ENCODE data around the gene EFEMP1.

GRCh38 chr2:55894720-55895119, 28.9 kb downstream of the EFEMP1 start:
- TF ChIP-seq CTCF (conservative IDR thresholded peaks at IDR 0.05) (no peak), EZH2 (IDR thresholded peaks at IDR 0.05; ENCODE audit: low read depth) (no peak)

Data from PC-9 (cell line).